ENCODE measurements around the gene CHRM4.

- TF ChIP-seq EGR1 (IDR thresholded peaks at IDR 0.05): no peak
- TF ChIP-seq REST (IDR thresholded peaks at IDR 0.05; ENCODE audit: low read depth): no peak
- no peak for TF ChIP-seq TCF12 (IDR thresholded peaks at IDR 0.05; ENCODE audit: low read depth)
- no peak for TF ChIP-seq ZBTB7A (IDR thresholded peaks at IDR 0.05; ENCODE audit: low read depth)
These were observed 2.2 kb upstream of the CHRM4 start for GRCh38 chr11:46393759-46394158.
